Liver (tissue), 3 donors: Measurements from ENCODE around the gene BRSK2.

Source experiments
- CTCF ChIP-seq: fragments of 150-350 bp; IDR thresholded peaks from 2 replicates; pipeline ENCODE4 v1.5.1; 2017; ENCODE audit warnings: improper control_type of control experiment, low read depth, low read length; ENCODE audit not compliant: missing input control
- FOXA1 ChIP-seq: IDR thresholded peaks from 2 replicates; pipeline ENCODE4 v1.6.1; 2016; ENCODE audit warnings: antibody characterized with exemption
- HNF4G ChIP-seq: IDR thresholded peaks from 2 replicates; pipeline ENCODE4 v1.6.1; 2016; ENCODE audit warnings: antibody characterized with exemption
- JUND ChIP-seq, 2 donors: IDR thresholded peaks; 2 replicates each; pipeline ENCODE4 v1.6.1; 2016; ENCODE audit warnings: antibody characterized with exemption in 2 of 2
- MAX ChIP-seq: IDR thresholded peaks from 2 replicates; pipeline ENCODE4 v1.6.1; 2016; ENCODE audit warnings: antibody characterized with exemption
- RAD21 ChIP-seq, 2 donors: IDR thresholded peaks; 2 replicates each; pipeline ENCODE4 v1.6.1; 2016; ENCODE audit warnings: antibody characterized with exemption in 2 of 2, mild to moderate bottlenecking in 2 of 2
- REST ChIP-seq: IDR thresholded peaks from 2 replicates; pipeline ENCODE4 v1.6.1; 2016; ENCODE audit warnings: antibody characterized with exemption, mild to moderate bottlenecking
- RXRA ChIP-seq, 2 donors: IDR thresholded peaks; 2 replicates each; pipeline ENCODE4 v1.6.1; 2017 to 2018; ENCODE audit warnings: antibody characterized with exemption in 2 of 2, mild to moderate bottlenecking in 1 of 2
- SP1 ChIP-seq: IDR thresholded peaks from 2 replicates; pipeline ENCODE4 v1.6.1; 2018; ENCODE audit warnings: antibody characterized with exemption, mild to moderate bottlenecking
- TAF1 ChIP-seq: conservative IDR thresholded peaks from 2 replicates; pipeline ENCODE4 v1.6.1; 2016; ENCODE audit warnings: antibody characterized with exemption, mild to moderate bottlenecking
- TF ChIP-seq, protein P1 (sequence below): IDR thresholded peaks from 2 replicates; pipeline ENCODE4 v1.6.1; 2016; ENCODE audit warnings: antibody characterized with exemption
- donor health status: healthy.
- donor health status: healthy.

- TF ChIP-seq REST (no peak), SP1 (no peak), MAX (no peak), CTCF (no peak), JUND (IDR thresholded peaks at IDR 0.05) (no peak), RAD21 (IDR thresholded peaks at IDR 0.05) (no peak), RXRA (IDR thresholded peaks at IDR 0.05) (no peak), FOXA1 (no peak), TAF1 (no peak), HNF4G (no peak)
- TF ChIP-seq, protein P1, sequence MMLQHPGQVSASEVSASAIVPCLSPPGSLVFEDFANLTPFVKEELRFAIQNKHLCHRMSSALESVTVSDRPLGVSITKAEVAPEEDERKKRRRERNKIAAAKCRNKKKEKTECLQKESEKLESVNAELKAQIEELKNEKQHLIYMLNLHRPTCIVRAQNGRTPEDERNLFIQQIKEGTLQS = no peak
These were observed 43.8 kb downstream of the BRSK2 start for GRCh38 chr11:1433568-1433967.
